Daoy (cell line): ENCODE measurements around the gene APBB3. TPM values are rescaled to one million over a fixed set of nuclear protein-coding genes. Genes with fewer than 3 reads are reported as not detected.

Experiments
- DNase-seq: peaks from one replicate; pipeline ENCODE4 v3.0.0-alpha.2; 2015; ENCODE audit warnings: low read depth
- total RNA-seq: library from RNA; depleted of rRNA; stranded (reverse); fragments of >200 nt; shearing (Covaris generic); gene quantifications from 2 replicates; pipeline ENCODE4 v1.2.3, GENCODE V29; 2014; rRNA removed

Gene APBB3
- total RNA-seq, 1 experiment from 2014 or later, result 10.7 TPM

DNA sequence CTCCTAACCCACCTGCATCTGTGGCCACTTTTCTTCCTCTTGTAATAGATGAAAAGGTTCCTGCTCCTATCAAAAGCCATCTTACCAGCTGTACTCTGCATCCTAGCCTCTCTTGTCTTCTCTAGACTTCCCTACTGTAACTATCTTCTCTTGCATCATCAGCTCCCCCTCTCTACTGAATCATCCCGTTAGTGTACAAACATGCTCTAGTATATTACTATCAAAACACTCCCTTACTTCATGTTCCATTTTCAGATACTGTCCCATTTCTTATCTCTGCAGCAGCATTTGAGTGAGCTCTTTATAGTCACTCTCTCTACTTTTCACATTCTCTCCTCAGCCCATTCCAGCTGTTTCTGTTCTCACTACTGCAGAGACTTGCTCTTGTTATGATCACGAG is 9.9 kb downstream of the APBB3 start:
- no peak for DNase-seq

DNA sequence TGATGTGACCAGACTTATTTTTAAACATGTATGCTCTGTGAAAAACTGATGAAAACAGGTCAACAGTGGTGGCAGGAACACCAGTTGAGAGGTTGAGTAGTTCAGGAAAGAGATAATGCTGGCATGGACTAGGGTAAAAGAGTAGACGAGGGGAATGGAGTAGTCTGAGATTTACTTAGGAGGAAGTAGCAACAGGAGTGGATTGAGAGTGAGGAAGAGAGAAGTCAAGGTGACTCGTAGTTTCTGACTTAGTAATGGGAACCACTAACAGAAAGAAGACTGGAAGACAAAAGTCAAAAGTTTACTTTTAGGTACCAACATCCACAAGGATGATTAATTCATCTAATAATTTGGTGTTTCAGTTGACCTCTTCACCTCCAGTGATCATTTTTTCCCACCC is 10.7 kb downstream of the APBB3 start:
- DNase-seq, result no peak

DNA sequence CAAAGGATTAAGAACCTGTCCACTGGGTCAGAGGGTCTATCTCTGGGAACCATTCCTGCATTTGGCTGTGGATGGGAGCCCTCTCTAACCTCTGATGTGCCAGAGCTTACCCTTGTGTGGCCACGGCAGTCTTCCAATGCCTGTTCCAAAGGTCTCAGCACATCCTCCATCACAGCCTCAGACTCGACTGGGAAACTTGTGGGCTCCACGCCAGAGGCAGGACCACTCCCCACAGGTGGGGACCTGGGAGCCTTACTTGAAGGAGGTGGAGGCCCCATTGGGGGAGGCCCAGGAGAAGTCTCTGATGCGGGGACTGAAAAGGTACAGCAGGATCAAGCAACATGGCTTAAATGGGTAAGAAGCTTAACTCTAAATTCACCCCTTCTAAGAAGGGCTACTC is 12.5 kb downstream of the APBB3 start:
- no peak for DNase-seq

DNA sequence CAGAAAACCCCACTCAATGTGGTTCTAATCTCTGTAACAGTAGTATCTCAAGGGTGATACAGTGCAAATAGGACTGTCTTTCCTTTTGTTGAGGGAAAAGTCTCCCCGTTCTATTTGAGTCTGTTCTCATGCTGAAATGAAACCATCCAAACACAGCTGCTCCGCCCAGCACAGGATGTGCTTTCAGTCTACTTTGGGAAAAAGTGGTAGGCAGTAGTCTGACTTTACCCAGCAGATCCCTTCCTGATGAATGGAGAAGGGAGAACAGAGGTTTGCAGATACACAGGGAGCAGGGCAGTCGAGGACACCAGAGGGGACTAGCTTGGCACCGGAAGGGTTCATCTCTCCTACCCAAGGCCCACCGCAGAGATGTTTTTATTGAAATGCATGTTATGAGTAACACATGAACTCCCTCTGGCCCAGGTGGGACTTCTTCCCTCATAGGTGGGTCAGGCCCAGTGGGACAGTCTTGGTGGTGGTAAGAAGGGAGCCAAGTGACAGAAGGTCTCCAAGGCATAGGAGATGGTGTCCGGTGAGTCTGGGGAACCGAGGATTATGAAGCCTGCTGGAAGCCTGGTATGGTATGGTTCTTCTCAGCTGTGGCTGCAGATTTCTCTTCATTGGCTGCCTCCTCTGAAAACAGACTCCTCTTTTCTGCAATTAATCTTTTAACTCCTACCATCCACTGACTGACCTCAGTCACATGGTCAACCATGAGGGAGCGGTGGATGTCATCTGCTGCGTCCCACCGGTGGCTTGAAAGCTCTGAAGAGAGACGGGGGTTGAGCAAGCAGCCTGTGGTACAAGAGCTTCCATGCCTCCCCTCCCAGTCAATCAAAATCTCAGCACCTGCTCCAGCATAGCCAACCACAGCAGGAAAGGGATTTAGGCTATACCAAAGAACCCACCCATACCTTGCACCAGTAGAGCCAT is 14.0 kb downstream of the APBB3 start:
- no peak for DNase-seq

DNA sequence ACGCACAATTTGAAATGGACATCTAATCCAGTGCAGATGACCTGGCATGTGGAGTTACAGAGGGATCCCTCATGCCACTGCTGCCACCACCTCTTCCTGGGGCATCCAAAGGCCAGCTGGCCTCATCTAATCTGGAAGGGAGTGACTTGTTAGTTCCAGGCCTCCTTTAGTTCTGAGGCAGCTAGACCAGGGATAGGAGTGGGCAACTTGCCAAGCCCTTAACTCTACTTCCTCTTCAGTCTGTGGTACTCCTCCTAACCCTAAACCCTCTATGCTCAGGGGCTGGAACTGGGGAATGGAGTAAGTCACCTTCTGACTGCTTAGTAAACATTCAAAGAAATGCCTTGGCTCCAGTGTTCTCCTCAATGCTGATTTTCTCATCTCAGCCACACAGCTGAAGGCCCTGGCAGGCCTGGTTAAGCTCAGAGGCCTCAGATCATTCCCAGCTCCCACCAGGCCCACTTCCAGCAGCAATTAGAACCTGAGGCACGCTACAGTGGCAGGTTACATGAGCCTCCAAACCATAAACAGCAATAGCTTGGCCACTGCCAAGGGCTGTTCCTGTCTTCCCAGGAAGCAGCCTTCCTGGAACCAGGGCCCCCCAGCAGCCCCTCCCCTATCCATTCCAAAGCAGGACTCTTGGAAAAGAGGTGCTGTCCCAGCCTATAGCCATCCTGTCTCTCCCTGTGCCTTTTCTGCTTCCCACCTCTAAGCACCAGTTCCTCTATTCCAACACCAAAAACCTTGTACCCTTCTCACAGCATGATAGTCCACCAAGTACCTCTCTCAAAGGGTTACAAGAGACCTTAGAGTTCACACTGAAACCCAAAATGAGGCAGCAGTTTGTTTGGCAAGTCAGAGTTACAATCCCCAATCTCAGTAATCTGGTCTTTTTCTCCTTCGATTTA is 14.9 kb downstream of the APBB3 start:
- peak; percentile 23 for DNase-seq

DNA sequence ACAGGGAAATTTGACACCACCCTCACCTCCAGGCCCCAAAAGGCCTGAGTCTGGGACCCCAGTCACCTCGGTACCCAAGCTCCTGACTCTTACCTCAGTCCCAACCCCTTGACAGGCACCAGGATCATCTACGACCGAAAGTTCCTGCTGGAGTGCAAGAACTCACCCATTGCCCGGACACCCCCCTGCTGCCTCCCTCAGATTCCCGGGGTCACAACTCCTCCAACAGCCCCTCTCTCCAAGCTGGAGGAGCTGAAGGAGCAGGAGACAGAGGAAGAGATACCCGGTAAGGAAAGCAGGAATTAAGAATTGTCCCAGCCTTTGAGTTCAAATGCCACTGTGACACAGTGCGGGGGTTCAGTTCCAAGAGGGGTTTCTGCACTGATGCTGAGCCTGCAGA is 15.6 kb downstream of the APBB3 start:
- DNase-seq, result no peak

DNA sequence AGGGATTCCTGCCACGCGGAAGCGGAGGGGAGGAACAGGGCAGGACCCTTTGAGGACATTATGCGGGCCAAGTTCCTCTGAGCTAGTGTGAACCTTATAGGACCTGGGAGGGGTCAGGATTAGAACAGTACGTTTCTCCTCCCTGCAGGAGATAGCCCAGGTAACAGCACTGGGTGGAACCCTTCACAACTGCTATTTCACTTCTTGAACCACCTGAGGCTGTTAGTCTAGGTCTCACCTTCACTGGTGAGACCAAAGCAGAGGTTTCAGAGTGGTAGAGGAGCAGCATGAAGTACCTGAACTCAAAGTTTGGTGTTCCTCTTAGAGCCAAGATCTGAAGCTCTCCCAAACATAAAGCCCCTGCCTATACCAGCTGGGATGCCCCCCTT is 16.1 kb downstream of the APBB3 start:
- no peak for DNase-seq

DNA sequence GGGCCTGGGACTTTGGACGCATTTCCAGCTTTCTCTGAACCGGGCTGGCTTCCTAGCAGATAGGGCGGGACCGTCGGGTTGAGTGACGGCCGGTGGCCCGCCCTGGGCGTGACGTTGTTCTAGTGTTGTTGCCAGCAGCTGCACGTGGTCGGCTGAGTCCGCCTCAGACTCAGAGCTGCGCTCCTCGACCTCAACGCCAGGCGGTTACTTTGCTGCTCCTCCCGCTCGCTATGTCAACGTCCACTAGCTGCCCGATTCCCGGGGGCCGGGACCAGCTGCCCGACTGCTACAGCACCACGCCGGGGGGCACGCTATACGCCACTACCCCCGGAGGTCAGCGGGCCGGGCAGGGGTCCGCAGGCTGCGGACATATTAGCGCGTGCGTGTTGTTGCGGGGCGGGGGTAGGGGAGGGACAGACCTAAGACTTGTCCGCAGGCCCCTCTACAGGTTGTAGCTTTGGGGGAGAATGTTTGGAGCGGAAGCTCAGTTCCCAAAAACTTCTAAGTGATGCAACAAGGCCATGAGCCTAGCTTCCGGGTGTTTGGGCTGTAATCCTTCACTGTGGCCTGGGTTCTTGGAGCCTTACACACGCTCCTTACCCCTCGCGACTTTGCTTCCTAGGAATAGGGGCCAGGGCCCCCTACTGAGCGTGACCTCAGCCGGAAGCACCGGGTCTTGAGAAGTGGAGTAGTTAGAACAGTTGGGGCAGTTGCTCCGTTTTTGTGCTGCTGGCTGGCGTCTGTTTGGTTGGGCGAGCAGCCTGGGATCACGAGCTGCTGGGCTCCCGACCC is 16.7 kb downstream of the APBB3 start, which contains the start of gene EIF4EBP3:
Gene EIF4EBP3 (plus strand): TSS at position 155 of the 792 bp plus-strand sequence. CDS start 76 bp downstream, at position 231.
- DNase-seq, result peak; percentile 97

DNA sequence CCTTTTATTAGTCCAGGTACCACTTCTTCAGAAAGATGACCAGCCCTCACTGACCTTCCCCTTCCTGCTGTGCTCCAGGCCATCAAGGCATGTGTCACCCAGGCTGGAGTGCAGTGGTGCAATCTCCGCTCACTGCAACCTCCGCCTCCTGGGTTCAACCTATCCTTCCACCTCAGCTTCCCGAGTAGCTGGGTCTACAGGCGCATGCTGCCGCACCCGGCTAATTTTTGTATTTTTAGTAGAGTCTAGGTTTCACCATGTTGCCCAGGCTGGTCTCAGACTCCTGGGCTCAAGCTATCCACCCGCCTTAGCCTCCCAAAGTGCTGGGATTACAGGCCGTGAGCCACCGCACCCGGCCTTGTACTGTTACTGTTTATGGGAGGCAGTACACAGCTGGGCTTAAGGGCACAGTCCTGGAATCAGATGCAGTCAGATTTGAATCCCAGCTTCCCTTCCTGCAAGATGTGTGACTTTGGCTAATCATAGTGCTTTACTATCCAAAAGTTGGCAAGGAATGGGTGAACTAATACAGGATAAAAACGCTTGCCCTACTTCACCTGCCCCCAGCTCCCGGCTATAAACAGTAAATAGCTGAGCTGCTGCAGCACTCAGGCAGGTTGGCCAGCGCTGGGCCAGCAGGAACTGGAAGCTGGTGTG is 17.4 kb downstream of the APBB3 start:
- DNase-seq, result no peak

DNA sequence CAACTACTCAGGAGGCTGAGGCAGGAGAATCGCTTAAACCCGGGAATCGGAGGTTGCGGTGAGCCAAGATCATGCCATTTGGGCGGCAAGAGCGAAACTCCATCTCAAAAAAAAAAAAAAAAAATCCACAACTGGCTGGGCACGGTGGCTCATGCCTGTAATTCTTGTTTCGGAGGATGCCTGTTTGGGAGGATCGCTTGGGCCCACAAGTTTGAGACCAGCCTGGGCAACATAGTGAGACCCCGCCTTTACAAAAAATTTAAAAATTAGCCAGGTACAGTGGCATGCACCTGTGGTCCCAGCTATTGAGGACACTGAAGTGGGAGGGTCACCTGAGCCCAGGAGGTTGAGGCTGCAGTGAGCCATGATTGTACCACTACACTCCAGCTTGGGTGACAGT is 18.8 kb downstream of the APBB3 start:
- DNase-seq, result no peak

DNA sequence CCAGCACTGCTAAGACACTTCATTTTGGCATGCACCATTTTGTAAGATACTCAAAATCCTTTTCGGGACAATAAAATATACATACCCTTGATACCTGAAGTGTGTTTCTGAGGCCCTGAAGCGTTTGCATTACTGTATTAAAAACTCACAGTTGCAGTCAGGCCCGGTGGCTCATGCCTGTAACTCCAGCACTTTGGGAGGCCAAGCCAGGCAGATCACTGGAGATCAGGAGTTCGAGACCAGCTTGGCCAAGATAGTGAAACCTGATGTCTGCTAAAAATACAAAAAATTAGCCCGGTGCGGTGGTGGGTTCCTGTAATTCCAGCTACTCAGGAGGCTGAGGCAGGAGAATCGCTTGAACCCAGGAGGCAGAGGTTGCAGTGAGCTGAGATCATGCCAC is 19.4 kb downstream of the APBB3 start:
- DNase-seq, result no peak

DNA sequence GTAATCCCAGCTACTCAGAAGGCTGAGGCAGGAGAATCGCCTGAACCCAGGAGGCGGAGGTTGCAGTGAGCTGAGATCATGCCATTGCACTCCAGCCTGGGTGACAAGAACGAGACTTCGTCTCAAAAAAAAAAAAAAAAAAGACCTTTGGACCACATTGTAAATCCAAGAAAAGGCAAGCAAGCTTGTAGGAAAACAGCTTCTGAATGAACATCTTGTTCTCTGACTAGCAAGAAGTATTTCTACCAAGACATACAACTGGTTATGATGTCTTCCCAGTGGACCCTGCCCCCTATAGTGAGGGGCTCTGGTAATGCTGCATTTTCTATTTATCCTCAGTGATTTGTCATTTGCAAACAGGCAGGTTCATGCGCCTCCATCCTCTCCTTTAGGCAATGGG is 21.4 kb downstream of the APBB3 start:
- no peak for DNase-seq

DNA sequence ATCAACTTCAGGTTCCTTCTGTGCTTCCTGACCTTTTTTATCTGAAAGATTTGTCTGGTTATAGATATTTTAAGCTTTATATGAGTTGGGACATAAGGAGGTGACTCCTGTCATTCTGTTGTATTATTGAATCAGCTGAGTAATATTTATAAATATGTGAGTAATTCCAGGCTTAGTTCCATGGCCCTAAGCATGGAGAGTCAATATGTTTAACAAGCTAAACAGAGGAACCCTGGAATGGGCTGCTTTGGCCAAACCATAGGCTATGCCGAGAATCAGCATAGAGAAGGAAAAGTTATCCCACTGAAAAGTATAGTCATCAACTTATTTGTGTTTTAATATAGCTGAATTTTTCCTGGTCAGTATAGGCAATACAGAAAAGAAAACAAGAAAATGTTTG is 24.2 kb downstream of the APBB3 start:
- no peak for DNase-seq

DNA sequence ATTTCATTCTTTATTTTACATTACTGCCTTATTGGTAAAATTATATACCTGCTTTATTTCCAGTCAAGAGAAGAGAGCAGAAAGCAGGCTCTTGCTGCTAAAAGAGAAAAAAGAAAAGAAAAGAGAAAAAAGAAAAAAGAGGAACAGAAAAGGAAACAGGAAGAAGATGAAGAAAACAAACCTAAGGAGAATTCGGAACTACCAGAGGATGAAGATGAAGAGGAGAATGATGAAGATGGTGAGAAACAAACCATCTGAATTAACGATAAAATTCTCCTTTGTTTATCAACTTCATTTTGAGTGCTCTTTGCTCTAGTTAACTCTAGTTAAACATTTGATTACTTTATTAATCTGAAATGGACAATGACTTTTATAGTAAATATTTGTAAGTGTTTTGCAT is 40.4 kb downstream of the APBB3 start:
- DNase-seq, result no peak

DNA sequence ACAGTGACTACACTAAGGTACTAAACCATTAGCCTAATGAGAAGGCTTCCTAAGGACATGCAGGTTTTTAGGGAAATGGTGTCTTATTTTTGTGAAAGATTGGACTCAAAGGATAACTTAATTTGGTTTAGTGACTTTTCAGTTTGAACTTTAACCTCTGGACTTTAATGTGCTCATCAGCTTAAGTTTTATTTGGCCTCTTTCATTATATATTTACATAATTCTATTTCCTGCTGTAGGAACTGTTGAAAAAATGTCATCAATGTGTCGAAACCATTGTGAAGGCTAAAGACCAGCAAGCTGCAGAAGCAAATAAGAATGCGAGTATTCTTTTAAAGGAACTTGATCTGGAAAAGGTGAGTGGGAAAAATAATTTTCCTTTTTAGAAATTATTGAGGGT is 51.3 kb downstream of the APBB3 start:
- DNase-seq, result no peak

DNA sequence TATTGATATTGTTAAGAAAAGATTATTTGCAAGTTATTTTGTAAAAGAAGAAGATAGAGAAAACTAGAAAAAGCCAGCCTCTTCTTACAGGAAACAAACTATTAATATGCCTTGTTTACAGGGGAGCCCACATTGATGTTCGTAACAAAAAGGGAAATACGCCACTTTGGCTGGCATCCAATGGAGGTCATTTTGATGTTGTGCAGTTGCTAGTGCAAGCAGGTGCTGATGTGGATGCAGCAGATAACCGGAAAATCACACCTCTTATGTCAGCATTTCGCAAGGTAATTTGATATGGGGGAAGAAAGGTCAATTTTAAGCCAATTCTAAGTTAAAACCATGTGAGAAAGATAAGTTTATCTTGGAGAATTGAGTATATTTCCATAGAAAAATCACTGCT is 54.5 kb downstream of the APBB3 start:
- no peak for DNase-seq

Other genes starting within 250 kb of the APBB3 start
- gene HBEGF, start 218.0 kb downstream of the APBB3 start, total RNA-seq, result 68.9 and 81.9 TPM in 2 replicates
- not detected in 2 replicates for gene SLC4A9, start 204.4 kb downstream of the APBB3 start, total RNA-seq
- 45.8 and 67.5 TPM in 2 replicates for gene ANKHD1, start 162.8 kb downstream of the APBB3 start, total RNA-seq
- gene EIF4EBP3, start 16.9 kb downstream of the APBB3 start, total RNA-seq, result not detected in 2 replicates
- gene SRA1, start 7.1 kb downstream of the APBB3 start, total RNA-seq, result 59.0 and 60.4 TPM in 2 replicates
- 17.8 and 23.5 TPM in 2 replicates for gene SLC35A4, start 230 bp upstream of the APBB3 start, total RNA-seq
- 0.11 TPM in 1 of 2 replicates, not detected in the other for gene CD14, start 68.6 kb upstream of the APBB3 start, total RNA-seq
- 19.1 and 38.7 TPM in 2 replicates for gene TMCO6, start 74.9 kb upstream of the APBB3 start, total RNA-seq
- gene NDUFA2, start 83.0 kb upstream of the APBB3 start, total RNA-seq, result 64.1 and 70.2 TPM in 2 replicates
- gene IK, start 83.2 kb upstream of the APBB3 start, total RNA-seq, result 138 and 190 TPM in 2 replicates
- gene WDR55, start 100.3 kb upstream of the APBB3 start, total RNA-seq, result 16.8 and 22.5 TPM in 2 replicates
- gene DND1, start 109.0 kb upstream of the APBB3 start, total RNA-seq, result 0.69 and 1.4 TPM in 2 replicates
- gene HARS1, start 126.8 kb upstream of the APBB3 start, total RNA-seq, result 114 and 126 TPM in 2 replicates
- gene HARS2, start 126.9 kb upstream of the APBB3 start, total RNA-seq, result 65.1 and 68.8 TPM in 2 replicates
- gene ZMAT2, start 135.8 kb upstream of the APBB3 start, total RNA-seq, result 84.2 and 124 TPM in 2 replicates
- gene PCDHA1, start 221.5 kb upstream of the APBB3 start, total RNA-seq, result 0.42 and 1.2 TPM in 2 replicates
- gene PCDHA2, start 230.3 kb upstream of the APBB3 start, total RNA-seq, result 0.29 TPM in 1 of 2 replicates, not detected in the other
- 0.12 and 0.34 TPM in 2 replicates for gene PCDHA3, start 236.5 kb upstream of the APBB3 start, total RNA-seq
- gene PCDHA4, start 242.5 kb upstream of the APBB3 start, total RNA-seq, result 1.0 and 3.0 TPM in 2 replicates